Measurements from ENCODE around the gene ANK3.

ANK3 gene

GRCh38 chr10:60314069-60314940 is 75.4 kb downstream of the ANK3 start:
- DNase-seq (ENCODE audit: extremely low spot score, insufficient read length, low read depth) = no peak
- FAIRE-seq = no peak

GRCh38 chr10:60313589-60313952 is 76.1 kb downstream of the ANK3 start:
- DNase-seq (ENCODE audit: extremely low spot score, insufficient read length, low read depth) (no peak), FAIRE-seq (no peak)

GRCh38 chr10:60312818-60313588 is 76.7 kb downstream of the ANK3 start:
- no peak for DNase-seq (ENCODE audit: extremely low spot score, insufficient read length, low read depth)
- FAIRE-seq = no peak

GRCh38 chr10:60311821-60312220 is 77.9 kb downstream of the ANK3 start:
- FAIRE-seq (no peak), DNase-seq (ENCODE audit: extremely low spot score, insufficient read length, low read depth) (no peak)

GRCh38 chr10:60310740-60311139 is 78.9 kb downstream of the ANK3 start:
- DNase-seq (ENCODE audit: extremely low spot score, insufficient read length, low read depth) (no peak), FAIRE-seq (no peak)

GRCh38 chr10:60309891-60310290 is 79.8 kb downstream of the ANK3 start:
- no peak for DNase-seq (ENCODE audit: extremely low spot score, insufficient read length, low read depth)
- no peak for FAIRE-seq

- no peak for DNase-seq (ENCODE audit: extremely low spot score, insufficient read length, low read depth)
- FAIRE-seq = no peak
Observed at GRCh38 chr10:60309371-60309770, 80.3 kb downstream of the ANK3 start.

- DNase-seq (ENCODE audit: extremely low spot score, insufficient read length, low read depth) (no peak), FAIRE-seq (no peak)
Observed at GRCh38 chr10:60305380-60305892, 84.2 kb downstream of the ANK3 start.

GRCh38 chr10:60304829-60305379 is 84.8 kb downstream of the ANK3 start:
- DNase-seq (ENCODE audit: extremely low spot score, insufficient read length, low read depth) (no peak), FAIRE-seq (no peak)

- no peak for DNase-seq (ENCODE audit: extremely low spot score, insufficient read length, low read depth)
- no peak for FAIRE-seq
Observed at GRCh38 chr10:60303778-60304177, 85.9 kb downstream of the ANK3 start.

- no peak for FAIRE-seq
Observed at GRCh38 chr10:60299961-60300883, 89.5 kb downstream of the ANK3 start.

GRCh38 chr10:60299390-60299778 is 90.3 kb downstream of the ANK3 start:
- no peak for FAIRE-seq

More at GRCh38 chr10:60299961-60300883, 89.5 kb downstream of the ANK3 start:
- DNase-seq (ENCODE audit: extremely low spot score, insufficient read length, low read depth) = no peak

GRCh38 chr10:60298408-60299389 is 91.0 kb downstream of the ANK3 start:
- no peak for DNase-seq (ENCODE audit: extremely low spot score, insufficient read length, low read depth)
- no peak for FAIRE-seq

More at GRCh38 chr10:60299390-60299778, 90.3 kb downstream of the ANK3 start:
- no peak for DNase-seq (ENCODE audit: extremely low spot score, insufficient read length, low read depth)

- FAIRE-seq (no peak), DNase-seq (ENCODE audit: extremely low spot score, insufficient read length, low read depth) (no peak)
Observed at GRCh38 chr10:60296073-60296472, 93.6 kb downstream of the ANK3 start.

GRCh38 chr10:60295028-60295937 is 94.4 kb downstream of the ANK3 start:
- FAIRE-seq = no peak

GRCh38 chr10:60293581-60294175 is 96.0 kb downstream of the ANK3 start:
- DNase-seq (ENCODE audit: extremely low spot score, insufficient read length, low read depth) (no peak), FAIRE-seq (no peak)

More at GRCh38 chr10:60295028-60295937, 94.4 kb downstream of the ANK3 start:
- no peak for DNase-seq (ENCODE audit: extremely low spot score, insufficient read length, low read depth)

- DNase-seq (ENCODE audit: extremely low spot score, insufficient read length, low read depth) (no peak), FAIRE-seq (no peak)
Observed at GRCh38 chr10:60292998-60293397, 96.7 kb downstream of the ANK3 start.

Measured in GM18507 (cell line).